HCT116 (cell line): ENCODE results near the gene CHI3L2. TPM values are rescaled to one million over a fixed set of nuclear protein-coding genes. Genes with fewer than 3 reads are reported as not detected.

Experiments
- ATAC-seq: fragments of 200-7000 bp; cut with Tn5 transposase; 2 replicates; pipeline ENCODE4 v1.9.1; 2020; ENCODE audit warnings: mild to moderate bottlenecking, moderate library complexity
- BruUV-seq: library from RNA; stranded (reverse); fragments of 400-500 nt; replicated peaks from 2 replicates; lab custom pipeline; 2021; lab: Mats Ljungman, UMichigan
- CTCF ChIA-PET: fragments of 300-600 bp; sonication (Branson Sonifier 250); formaldehyde crosslinking; loops from one replicate; lab custom pipeline; 2021; ENCODE audit warnings: antibody characterized with exemption; lab: Charles Lee
- POLR2A ChIA-PET: fragments of 300-600, 350-600 bp; sonication (Branson Sonifier 250); formaldehyde crosslinking; loops from one replicate; lab custom pipeline; 2021; ENCODE audit warnings: antibody characterized with exemption; lab: Charles Lee
- RAD21 ChIA-PET, 2 experiments: fragments of 300-600 bp; sonication (Branson Sonifier 250); formaldehyde crosslinking; loops; one replicate each; lab custom pipeline; 2023; ENCODE audit warnings: low total read pairs in 2 of 2; ENCODE audit not compliant: uncharacterized antibody in 2 of 2, unreplicated experiment in 2 of 2, low non-redundant PET in 1 of 2; lab: Charles Lee
- DNase-seq: peaks from one replicate; pipeline ENCODE4 v3.0.0-alpha.2; 2010; ENCODE audit warnings: low read depth, low spot score
- H2AFZ ChIP-seq: fragments of 200-600 bp; shearing (Covaris generic), sonication (generic); 2 replicates; pipeline ENCODE4 v1.6.1; 2017; ENCODE audit warnings: low read depth, mixed run types, mixed read lengths, antibody characterized with exemption, low read length; ENCODE audit not compliant: poor library complexity, severe bottlenecking
- H3K27ac ChIP-seq: 2 replicates; pipeline ENCODE4 v1.5.1; 2012; ENCODE audit warnings: low read depth, low read length
- H3K27me3 ChIP-seq: fragments of 200-600 bp; sonication (generic); 2 replicates; pipeline ENCODE4 v1.6.1; 2016; ENCODE audit warnings: mixed run types, low read length, mixed read lengths; ENCODE audit not compliant: insufficient read depth
- H3K36me3 ChIP-seq, 2 experiments: fragments of 200-500 bp in 1 of 2; fragments of 200-600 bp in 1 of 2; sonication (Bioruptor generic) in 1 of 2; sonication (generic) in 1 of 2; 2 replicates each; pipeline versions ENCODE4 v1.5.1 to v1.6.1; 2014 to 2016; ENCODE audit warnings: low read length in 2 of 2, inconsistent platforms in 1 of 2, mixed read lengths in 1 of 2, mixed run types in 1 of 2; ENCODE audit not compliant: insufficient read depth in 2 of 2, control insufficient read depth in 1 of 2
- H3K4me1 ChIP-seq, 2 experiments: fragments of 200-600 bp in 1 of 2; sonication (generic) in 1 of 2; 2 replicates each; pipeline versions ENCODE4 v1.5.1 to v1.6.1; 2012 to 2017; ENCODE audit warnings: low read length in 2 of 2, inconsistent platforms in 1 of 2, mild to moderate bottlenecking in 1 of 2, mixed read lengths in 1 of 2, mixed run types in 1 of 2, moderate library complexity in 1 of 2; ENCODE audit not compliant: insufficient read depth in 2 of 2, control insufficient read depth in 1 of 2
- H3K4me2 ChIP-seq: fragments of 200-600 bp; sonication (generic); 2 replicates; pipeline ENCODE4 v1.6.1; 2017; ENCODE audit warnings: mixed run types, low read length, mixed read lengths
- H3K4me3 ChIP-seq, 2 experiments: fragments of 200-600 bp in 1 of 2; sonication (generic) in 1 of 2; replicated peaks in 1 of 2; 2 replicates each; pipeline ENCODE4 v1.5.1; 2011 to 2016; ENCODE audit warnings: low read length in 2 of 2, control low read depth in 1 of 2, low read depth in 1 of 2, mild to moderate bottlenecking in 1 of 2, mixed read lengths in 1 of 2, mixed run types in 1 of 2
- H3K79me2 ChIP-seq: fragments of 200-600 bp; sonication (generic); 2 replicates; pipeline ENCODE4 v1.6.1; 2017; ENCODE audit warnings: mild to moderate bottlenecking, mixed run types, low read length, moderate library complexity, mixed read lengths; ENCODE audit not compliant: insufficient read depth
- H3K9ac ChIP-seq: fragments of 200-600 bp; sonication (generic); 2 replicates; pipeline ENCODE4 v1.6.1; 2016; ENCODE audit warnings: low read length, mixed read lengths
- H3K9me2 ChIP-seq: fragments of 200-600 bp; sonication (generic), shearing (Covaris generic); 2 replicates; pipeline ENCODE4 v1.6.1; 2017; ENCODE audit warnings: mixed run types, mild to moderate bottlenecking, moderate library complexity; ENCODE audit not compliant: insufficient read depth
- H3K9me3 ChIP-seq, 2 experiments: fragments of 200-500 bp in 1 of 2; fragments of 200-600 bp in 1 of 2; sonication (Bioruptor generic) in 1 of 2; sonication (generic) in 1 of 2; 2 replicates each; pipeline ENCODE4 v1.6.1; 2014 to 2017; ENCODE audit warnings: low read length in 2 of 2, mixed read lengths in 2 of 2, inconsistent platforms in 1 of 2, low read depth in 1 of 2, mild to moderate bottlenecking in 1 of 2, mixed run types in 1 of 2, moderate library complexity in 1 of 2; ENCODE audit not compliant: control insufficient read depth in 1 of 2, insufficient read depth in 1 of 2
- H4K20me1 ChIP-seq: fragments of 200-600 bp; sonication (generic), shearing (Covaris generic); 2 replicates; pipeline ENCODE4 v1.6.1; 2017; ENCODE audit warnings: mixed run types, mild to moderate bottlenecking, moderate library complexity; ENCODE audit not compliant: insufficient read depth
- CEBPB ChIP-seq: IDR thresholded peaks from 2 replicates; pipeline ENCODE4 v1.6.1; 2012; ENCODE audit warnings: low read depth
- EGR1 ChIP-seq: IDR thresholded peaks from 2 replicates; pipeline ENCODE4 v1.6.1; 2012; ENCODE audit warnings: low read depth
- ELF1 ChIP-seq: IDR thresholded peaks from 2 replicates; pipeline ENCODE4 v1.6.1; 2012; ENCODE audit warnings: low read depth, borderline replicate concordance
- EZH2 ChIP-seq: fragments of 200-600 bp; sonication (generic); IDR thresholded peaks from 2 replicates; pipeline ENCODE4 v1.6.1; 2017; ENCODE audit warnings: antibody characterized with exemption, mixed run types
- EZH2phosphoT487 ChIP-seq: fragments of 200-600 bp; IDR thresholded peaks from 2 replicates; pipeline ENCODE4 v1.6.1; 2018; ENCODE audit warnings: antibody characterized with exemption, borderline replicate concordance
- JUND ChIP-seq: IDR thresholded peaks from 2 replicates; pipeline ENCODE4 v1.6.1; 2012
- MAX ChIP-seq: IDR thresholded peaks from 2 replicates; pipeline ENCODE4 v1.6.1; 2012
- POLR2A ChIP-seq: IDR thresholded peaks from 2 replicates; pipeline ENCODE4 v1.7.0; 2011; ENCODE audit warnings: borderline replicate concordance; ENCODE audit not compliant: insufficient read depth, insufficient read length; ENCODE audit errors: extremely low read depth
- RAD21 ChIP-seq: IDR thresholded peaks from 2 replicates; pipeline ENCODE4 v1.6.1; 2012; ENCODE audit warnings: low read depth, mild to moderate bottlenecking
- SIN3A ChIP-seq: IDR thresholded peaks from 2 replicates; pipeline ENCODE4 v1.6.1; 2012; ENCODE audit warnings: low read depth
- SP1 ChIP-seq: IDR thresholded peaks from 2 replicates; pipeline ENCODE4 v1.6.1; 2012; ENCODE audit warnings: low read depth
- TCF7L2 ChIP-seq: IDR thresholded peaks from 2 replicates; pipeline ENCODE4 v1.7.0; 2011; ENCODE audit warnings: borderline replicate concordance, inconsistent platforms; ENCODE audit not compliant: insufficient read depth, insufficient read length; ENCODE audit errors: extremely low read depth
- YY1 ChIP-seq: IDR thresholded peaks from 2 replicates; pipeline ENCODE4 v1.6.1; 2011; ENCODE audit warnings: low read length, low read depth, moderate library complexity, mild to moderate bottlenecking; ENCODE audit not compliant: insufficient replicate concordance; ENCODE audit errors: extremely low read depth
- ZBTB33 ChIP-seq: IDR thresholded peaks from 2 replicates; pipeline ENCODE4 v1.6.1; 2011; ENCODE audit warnings: mild to moderate bottlenecking, low read length, moderate library complexity; ENCODE audit not compliant: insufficient replicate concordance; ENCODE audit errors: extremely low read depth
- intact Hi-C: fragments of 100-400 bp; cut with micrococcal nuclease; formaldehyde crosslinking; loops from 2 replicates; pipeline ENCODE4 v1.10.0; 2022
- total RNA-seq: library from RNA; stranded (reverse); gene quantifications from one replicate; pipeline ENCODE4 v1.2.1, GENCODE V29; 2021; ENCODE audit not compliant: unreplicated experiment
- TF ChIP-seq, protein P1 (sequence below): IDR thresholded peaks from 2 replicates; pipeline ENCODE4 v1.6.1; 2012

Gene CHI3L2
- total RNA-seq, 1 experiment from 2014 or later, result not detected

DNA sequence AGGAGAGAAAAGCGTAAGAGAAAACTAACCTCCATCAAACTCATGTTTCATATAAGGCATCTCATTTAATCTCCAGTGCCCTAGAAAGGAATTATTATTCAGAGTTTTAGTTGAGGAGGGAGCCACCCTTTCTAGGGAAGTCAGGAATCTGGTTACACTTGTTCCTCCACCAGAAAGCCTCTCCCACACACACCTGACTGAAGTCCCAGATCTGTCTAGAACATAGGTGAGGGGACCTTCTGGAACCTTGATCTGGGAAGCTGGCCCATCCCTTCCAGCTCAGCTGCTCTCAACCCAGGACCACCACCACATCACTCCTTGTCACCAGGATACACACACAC lies 25.2 kb upstream of the CHI3L2 start:
- Histone ChIP-seq H2AFZ (no peak overlapping the region), H3K9me2 (no peaks in the 10 kb centered on the region), H3K79me2 (peaks cover 36% of the 10 kb centered on the region), H3K9me3 (no peaks in the 10 kb centered on the region), H3K4me2 (peak overlapping the region; percentile 97), H3K4me3 (peak overlapping the region; percentile 56 to 66), H3K27me3 (no peaks in the 10 kb centered on the region), H3K4me1 (peaks cover 39 to 55% of the 10 kb centered on the region in 2 experiments), H3K9ac (peak overlapping the region; percentile 77), H4K20me1 (no peaks in the 10 kb centered on the region), H3K27ac (peak overlapping the region; percentile 89), H3K36me3 (peaks cover 0 to 10% of the 10 kb centered on the region in 2 experiments; a peak in 1 of 4 replicates)
- TF ChIP-seq SP1 (peak; percentile 64), MAX (peak; percentile 29; the same call in 1 of the 2 replicates), RAD21 (no peak), EGR1 (peak; percentile 33; the same call in 1 of the 2 replicates)
- ChIA-PET POLR2A (interaction anchor here (0.6 to 1.4 kb wide), 2 partner anchors 12 to 73 kb away, joined by 3 read pairs; no protein-coding TSS in a partner anchor), RAD21 (no interaction called here), CTCF (interaction anchor here (1.3 kb wide), 1 partner anchor 11 kb away, joined by 3 read pairs; no protein-coding TSS in a partner anchor)
- BruUV-seq, result no TSS peak
- no peak for DNase-seq
- no peak for ATAC-seq
- intact Hi-C loops, result no loop called here

- Histone ChIP-seq H3K9ac (peak overlapping the region; percentile 77), H3K4me2 (peak overlapping the region; percentile 97), H3K4me1 (peaks cover 39 to 55% of the 10 kb centered on the region in 2 experiments), H3K27me3 (no peaks in the 10 kb centered on the region), H3K79me2 (peaks cover 36% of the 10 kb centered on the region), H3K9me2 (no peaks in the 10 kb centered on the region), H2AFZ (no peak overlapping the region), H3K27ac (peak overlapping the region; percentile 89), H3K36me3 (peaks cover 0 to 4% of the 10 kb centered on the region in 2 experiments; a peak in 1 of 4 replicates), H4K20me1 (no peaks in the 10 kb centered on the region), H3K4me3 (peak overlapping the region; percentile 56 to 66), H3K9me3 (no peaks in the 10 kb centered on the region)
- DNase-seq (no peak), ATAC-seq (peak; percentile 18)
- ChIA-PET POLR2A (interaction anchor here (0.6 to 1.4 kb wide), 2 partner anchors 11 to 72 kb away, joined by 3 read pairs; no protein-coding TSS in a partner anchor), CTCF (interaction anchor here (1.3 kb wide), 1 partner anchor 11 kb away, joined by 3 read pairs; no protein-coding TSS in a partner anchor), RAD21 (interaction anchor here in 1 of 2 experiments (0.9 kb wide), 1 partner anchor 20 kb away, joined by 3 read pairs; no protein-coding TSS in a partner anchor)
- intact Hi-C loops, result no loop called here
- no TSS peak for BruUV-seq
- TF ChIP-seq ELF1 (peak; percentile 46), SIN3A (no peak; the same call in 1 of the 2 replicates), JUND (no peak), RAD21 (no peak), MAX (no peak), EZH2phosphoT487 (no peak), ZBTB33 (no peak), SP1 (no peak; the same call in 1 of the 2 replicates), TCF7L2 (peak; percentile 4), EZH2 (no peak), POLR2A (no peak), YY1 (no peak), CEBPB (no peak)
- TF ChIP-seq, protein P1, sequence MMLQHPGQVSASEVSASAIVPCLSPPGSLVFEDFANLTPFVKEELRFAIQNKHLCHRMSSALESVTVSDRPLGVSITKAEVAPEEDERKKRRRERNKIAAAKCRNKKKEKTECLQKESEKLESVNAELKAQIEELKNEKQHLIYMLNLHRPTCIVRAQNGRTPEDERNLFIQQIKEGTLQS, result no peak
Measured at GRCh38 chr1:111202707-111203623, 24.5 kb upstream of the CHI3L2 start.
